IMR-90 (cell line): Measurements from ENCODE around the gene ADPRHL1. TPM values are rescaled to one million over a fixed set of nuclear protein-coding genes. Genes with fewer than 3 reads are reported as not detected.

ENCODE experiments used
- ATAC-seq: fragments of 200-7000 bp; cut with Tn5 transposase; 2 replicates; pipeline ENCODE4 v1.9.1; 2020; ENCODE audit warnings: low read depth, mild to moderate bottlenecking, moderate library complexity
- BruUV-seq: library from RNA; stranded (reverse); fragments of 400-500 nt; replicated peaks from 2 replicates; lab custom pipeline; 2021; lab: Mats Ljungman, UMichigan
- CTCF ChIA-PET: fragments of 300-600 bp; formaldehyde crosslinking; extraction: SDS; loops from one replicate; lab custom pipeline; 2021; ENCODE audit warnings: antibody characterized with exemption; lab: Yijun Ruan, JAX
- POLR2A ChIA-PET: fragments of 300-600 bp; sonication (Branson Sonifier 250); formaldehyde crosslinking; loops from one replicate; lab custom pipeline; 2022; ENCODE audit warnings: antibody characterized with exemption; ENCODE audit not compliant: unreplicated experiment; lab: Charles Lee
- DNase-seq: peaks from one replicate; pipeline ENCODE4 v3.0.0; 2013
- H2AFZ ChIP-seq: replicated peaks from 2 replicates; pipeline ENCODE3; 2013; ENCODE audit warnings: low read length, mild to moderate bottlenecking; ENCODE audit not compliant: poor library complexity
- H2AK5ac ChIP-seq: 2 replicates; pipeline ENCODE4 v1.6.1; 2013; ENCODE audit warnings: low read depth, low read length, inconsistent platforms
- H2AK9ac ChIP-seq: replicated peaks from 2 replicates; pipeline ENCODE3; 2013; ENCODE audit warnings: mild to moderate bottlenecking, low read depth, low read length, moderate library complexity; ENCODE audit not compliant: poor library complexity
- H2BK120ac ChIP-seq: 2 replicates; pipeline ENCODE4 v1.6.1; 2013; ENCODE audit warnings: low read depth, low read length, inconsistent platforms
- H2BK15ac ChIP-seq: 3 replicates; pipeline ENCODE4 v1.6.1; 2013; ENCODE audit warnings: low read depth, low read length, inconsistent platforms
- H2BK20ac ChIP-seq: 2 replicates; pipeline ENCODE4 v1.6.1; 2013; ENCODE audit warnings: low read depth, mild to moderate bottlenecking, inconsistent platforms, low read length, moderate library complexity
- H2BK5ac ChIP-seq: 2 replicates; pipeline ENCODE4 v1.6.1; 2013; ENCODE audit warnings: mild to moderate bottlenecking, low read depth, low read length, inconsistent platforms; ENCODE audit not compliant: poor library complexity, severe bottlenecking
- H3K14ac ChIP-seq: replicated peaks from 2 replicates; pipeline ENCODE4 v1.6.1; 2013; ENCODE audit warnings: low read depth, low read length, inconsistent platforms
- H3K18ac ChIP-seq: 2 replicates; pipeline ENCODE4 v1.6.1; 2013; ENCODE audit warnings: low read depth, low read length, control low read depth
- H3K23ac ChIP-seq: 2 replicates; pipeline ENCODE4 v1.6.1; 2013; ENCODE audit warnings: low read depth, low read length, inconsistent platforms
- H3K27ac ChIP-seq: 2 replicates; pipeline ENCODE4 v1.5.1; 2013; ENCODE audit warnings: mild to moderate bottlenecking, control low read depth, low read length; ENCODE audit not compliant: insufficient read depth
- H3K27me3 ChIP-seq: 2 replicates; pipeline ENCODE4 v1.6.1; 2013; ENCODE audit warnings: low read length; ENCODE audit not compliant: control insufficient read depth, insufficient read depth
- H3K36me3 ChIP-seq: 2 replicates; pipeline ENCODE4 v1.6.1; 2013; ENCODE audit warnings: low read length, mixed read lengths; ENCODE audit not compliant: control insufficient read depth, insufficient read depth
- H3K4ac ChIP-seq: 2 replicates; pipeline ENCODE4 v1.6.1; 2013; ENCODE audit warnings: low read depth, low read length, inconsistent platforms
- H3K4me1 ChIP-seq: 2 replicates; pipeline ENCODE4 v1.6.1; 2013; ENCODE audit warnings: low read length, mixed read lengths; ENCODE audit not compliant: control insufficient read depth, insufficient read depth
- H3K4me2 ChIP-seq: 2 replicates; pipeline ENCODE4 v1.6.1; 2013; ENCODE audit warnings: low read depth, mild to moderate bottlenecking, control low read depth, low read length, moderate library complexity
- H3K4me3 ChIP-seq: 2 replicates; pipeline ENCODE4 v1.5.1; 2013; ENCODE audit warnings: low read depth, mild to moderate bottlenecking, control low read depth, low read length, moderate library complexity; ENCODE audit not compliant: insufficient read depth
- H3K56ac ChIP-seq: 2 replicates; pipeline ENCODE4 v1.6.1; 2013; ENCODE audit warnings: low read length, inconsistent platforms; ENCODE audit not compliant: insufficient read depth; ENCODE audit errors: extremely low read depth
- H3K79me1 ChIP-seq, 2 experiments: 2 replicates each; pipeline ENCODE4 v1.6.1; 2013; ENCODE audit warnings: low read length in 2 of 2, inconsistent platforms in 1 of 2, low read depth in 1 of 2
- H3K9ac ChIP-seq: 2 replicates; pipeline ENCODE4 v1.6.1; 2013; ENCODE audit warnings: low read depth, low read length, control low read depth
- H3K9me1 ChIP-seq: 2 replicates; pipeline ENCODE4 v1.6.1; 2013; ENCODE audit warnings: low read length, inconsistent platforms; ENCODE audit not compliant: insufficient read depth
- H3K9me3 ChIP-seq: 2 replicates; pipeline ENCODE4 v1.6.1; 2013; ENCODE audit warnings: low read length; ENCODE audit not compliant: control insufficient read depth, insufficient read depth
- H4K20me1 ChIP-seq: 2 replicates; pipeline ENCODE4 v1.6.1; 2013; ENCODE audit warnings: low read length, inconsistent platforms; ENCODE audit not compliant: insufficient read depth
- H4K5ac ChIP-seq: 2 replicates; pipeline ENCODE4 v1.6.1; 2013; ENCODE audit warnings: mild to moderate bottlenecking, low read depth, low read length, control low read depth
- H4K8ac ChIP-seq, 2 experiments: 2 replicates each; pipeline ENCODE4 v1.6.1; 2013; ENCODE audit warnings: low read depth in 2 of 2, low read length in 2 of 2, control low read depth in 1 of 2, inconsistent platforms in 1 of 2
- H4K91ac ChIP-seq: 2 replicates; pipeline ENCODE4 v1.6.1; 2013; ENCODE audit warnings: low read depth, low read length, inconsistent platforms; ENCODE audit not compliant: insufficient read depth
- BHLHE40 ChIP-seq: fragments of 150-350 bp; IDR thresholded peaks from 2 replicates; pipeline ENCODE4 v1.6.1; 2016; ENCODE audit warnings: mild to moderate bottlenecking, low read depth, low read length
- NFE2L2 ChIP-seq: fragments of 150-350 bp; IDR thresholded peaks from 2 replicates; pipeline ENCODE4 v1.6.1; 2016; ENCODE audit warnings: low read depth, mild to moderate bottlenecking, low read length
- SMC3 ChIP-seq: fragments of 150-350 bp; IDR thresholded peaks from 2 replicates; pipeline ENCODE4 v1.6.1; 2016; ENCODE audit warnings: low read depth, mild to moderate bottlenecking, antibody characterized with exemption, low read length, moderate library complexity
- WGBS, 2 experiments: methylation state at CpG; one replicate each; pipeline versions ENCODE4 v1.1.5 to v1.1.7; 2013; ENCODE audit warnings: missing lambda C conversion rate in 2 of 2; ENCODE audit not compliant: insufficient read length in 1 of 2; ENCODE audit errors: extremely low coverage in 2 of 2; 5-methylcytosine and 5-hydroxymethylcytosine counted together
- dilution Hi-C: fragments of 300-500 bp; cut with HindIII; formaldehyde crosslinking; loops from one replicate; pipeline ENCODE4 v1.14.3; 2018; ENCODE audit warnings: low sequenced_read_pairs; ENCODE audit not compliant: unreplicated experiment
- in situ Hi-C: fragments of 300-500 bp; cut with MboI; formaldehyde crosslinking; loops from 3 replicates; pipeline ENCODE4 v1.14.3; 2019; ENCODE audit warnings: low sequenced_read_pairs, inconsistent platforms, mixed read lengths
- intact Hi-C: fragments of 100-400 bp; cut with micrococcal nuclease; formaldehyde crosslinking; loops from 2 replicates; pipeline ENCODE4 v1.10.0; 2022
- polyA plus RNA-seq, 3 experiments: library from polyadenylated mRNA; depleted of rRNA; stranded (reverse); fragments of >200 nt; gene quantifications; 2 replicates each; pipeline ENCODE4 v1.2.3, GENCODE V29; 2012; ENCODE audit warnings: low replicate concordance in 1 of 3
- total RNA-seq: library from RNA; depleted of rRNA; stranded (reverse); fragments of >200 nt; gene quantifications from 2 replicates; pipeline ENCODE4 v1.2.3, GENCODE V29; 2012

The ADPRHL1 gene
- total and polyA plus RNA-seq, 2 of the 4 experiments (the other 2 are of a cell fraction), result 0.36 to 0.67 TPM

- Histone ChIP-seq H3K9ac (no peak overlapping the region), H3K9me1 (0 out of 2 replicates have a peak, but pooled peaks cover 2% of the 10 kb centered on the region), H3K4me1 (no peaks in the 10 kb centered on the region), H2AK9ac (no peak overlapping the region), H3K4ac (no peak overlapping the region), H3K4me3 (no peak overlapping the region), H2BK120ac (no peak overlapping the region), H3K27ac (no peak overlapping the region), H3K14ac (no peak overlapping the region), H3K18ac (no peak overlapping the region), H4K5ac (no peak overlapping the region), H4K91ac (no peak overlapping the region), H2BK20ac (no peak overlapping the region), H2AK5ac (no peak overlapping the region), H3K27me3 (no peaks in the 10 kb centered on the region), H3K23ac (no peak overlapping the region), H2AFZ (no peak overlapping the region), H2BK5ac (no peak overlapping the region), H3K56ac (no peak overlapping the region), H3K4me2 (no peak overlapping the region), H4K20me1 (no peaks in the 10 kb centered on the region; the same call in none of the 2 replicates), H3K36me3 (peaks cover 17% of the 10 kb centered on the region), H3K79me1 (peaks cover 20 to 50% of the 10 kb centered on the region in 2 experiments), H2BK15ac (no peak overlapping the region), H3K9me3 (no peaks in the 10 kb centered on the region), H4K8ac (no peak overlapping the region)
- WGBS, 2 experiments, result 100% methylated on average over 1 of the region's 7 CpGs; no CpG with 5 or more reads in 1 of the 2 experiments
- BruUV-seq, result no TSS peak
- TF ChIP-seq SMC3 (no peak), NFE2L2 (no peak), BHLHE40 (no peak)
- ChIA-PET CTCF (interaction anchor here (2.0 kb wide), 1 partner anchor 10 kb away, joined by 7 read pairs; no protein-coding TSS in a partner anchor), POLR2A (no interaction called here)
- intact Hi-C loops, result no loop called here
- ATAC-seq (no peak), DNase-seq (no peak)
- in situ Hi-C loops, result no loop called here
- dilution Hi-C loops, result no loop called here
These were observed 14.7 kb upstream of the ADPRHL1 start for GRCh38 chr13:113468029-113468428.
